ENCODE data around the gene EFCAB14.
A peak's percentile ranks its signal among the peaks of the same experiment; 100 is the strongest.
"Not testable (repeated sequence)": the region's sequence is repeated elsewhere in the genome, so short reads cannot be mapped to it uniquely, and the experiment has no call there.

The EFCAB14 gene

GRCh38 chr1:46718727-46719622, at the start of gene EFCAB14:
EFCAB14 (minus strand) TSS chr1:46719114; CDS start chr1:46718087, 1,027 bp downstream.
- DNase-seq (ENCODE audit: low spot score) = peak; percentile 88

GRCh38 chr1:46768445-46768844, 49.5 kb upstream of the EFCAB14 start:
- DNase-seq (ENCODE audit: low spot score) = no peak

GRCh38 chr1:46767649-46768282, 48.9 kb upstream of the EFCAB14 start:
- no peak for DNase-seq (ENCODE audit: low spot score)

GRCh38 chr1:46764402-46764801, 45.5 kb upstream of the EFCAB14 start:
- DNase-seq (ENCODE audit: low spot score) = no peak

- DNase-seq (ENCODE audit: low spot score) = no peak
Measured at GRCh38 chr1:46761740-46762139, 42.8 kb upstream of the EFCAB14 start.

- no peak for DNase-seq (ENCODE audit: low spot score)
Measured at GRCh38 chr1:46760558-46761166, 41.7 kb upstream of the EFCAB14 start.

GRCh38 chr1:46757956-46758528, 39.1 kb upstream of the EFCAB14 start:
- no peak for DNase-seq (ENCODE audit: low spot score)

- DNase-seq (ENCODE audit: low spot score) = no peak
Measured at GRCh38 chr1:46757247-46757955, 38.5 kb upstream of the EFCAB14 start.

- DNase-seq (ENCODE audit: low spot score) = no peak
Measured at GRCh38 chr1:46755121-46755520, 36.2 kb upstream of the EFCAB14 start.

GRCh38 chr1:46754707-46755106, 35.8 kb upstream of the EFCAB14 start:
- DNase-seq (ENCODE audit: low spot score) = not testable (repeated sequence)

- DNase-seq (ENCODE audit: low spot score) = no peak
Measured at GRCh38 chr1:46753985-46754384, 35.1 kb upstream of the EFCAB14 start.

GRCh38 chr1:46749921-46750404, 31.0 kb upstream of the EFCAB14 start:
- no peak for DNase-seq (ENCODE audit: low spot score)

GRCh38 chr1:46749404-46749803, 30.5 kb upstream of the EFCAB14 start:
- no peak for DNase-seq (ENCODE audit: low spot score)

GRCh38 chr1:46747683-46748288, 28.9 kb upstream of the EFCAB14 start:
- DNase-seq (ENCODE audit: low spot score) = peak; percentile 45

GRCh38 chr1:46742069-46742468, 23.2 kb upstream of the EFCAB14 start:
- DNase-seq (ENCODE audit: low spot score) = no peak

- DNase-seq (ENCODE audit: low spot score) = peak; percentile 27
Measured at GRCh38 chr1:46735708-46736324, 16.9 kb upstream of the EFCAB14 start.

GRCh38 chr1:46728327-46728873, 9.5 kb upstream of the EFCAB14 start:
- DNase-seq (ENCODE audit: low spot score) = not testable (repeated sequence)

- DNase-seq (ENCODE audit: low spot score) = no peak
Measured at GRCh38 chr1:46725736-46726108, 6.8 kb upstream of the EFCAB14 start.

GRCh38 chr1:46724991-46725735, 6.2 kb upstream of the EFCAB14 start:
- DNase-seq (ENCODE audit: low spot score) = peak; percentile 96

- no peak for DNase-seq (ENCODE audit: low spot score)
Measured at GRCh38 chr1:46723901-46724300, 5.0 kb upstream of the EFCAB14 start.
